CD4-positive, alpha-beta T cell treated with Interleukin-12 subunit alpha and Interleukin-12 subunit beta, for 1 hour (primary cell): Measurements from ENCODE around the gene JPH4.
"Not testable (repeated sequence)": the region's sequence is repeated elsewhere in the genome, so short reads cannot be mapped to it uniquely, and the experiment has no call there.

Experiments used
- DNase-seq: peaks from one replicate; pipeline ENCODE4 v3.0.0-alpha.2; 2020

JPH4 gene

GRCh38 chr14:23608454-23608853 lies 29.9 kb upstream of the JPH4 start:
- no peak for DNase-seq

DNA sequence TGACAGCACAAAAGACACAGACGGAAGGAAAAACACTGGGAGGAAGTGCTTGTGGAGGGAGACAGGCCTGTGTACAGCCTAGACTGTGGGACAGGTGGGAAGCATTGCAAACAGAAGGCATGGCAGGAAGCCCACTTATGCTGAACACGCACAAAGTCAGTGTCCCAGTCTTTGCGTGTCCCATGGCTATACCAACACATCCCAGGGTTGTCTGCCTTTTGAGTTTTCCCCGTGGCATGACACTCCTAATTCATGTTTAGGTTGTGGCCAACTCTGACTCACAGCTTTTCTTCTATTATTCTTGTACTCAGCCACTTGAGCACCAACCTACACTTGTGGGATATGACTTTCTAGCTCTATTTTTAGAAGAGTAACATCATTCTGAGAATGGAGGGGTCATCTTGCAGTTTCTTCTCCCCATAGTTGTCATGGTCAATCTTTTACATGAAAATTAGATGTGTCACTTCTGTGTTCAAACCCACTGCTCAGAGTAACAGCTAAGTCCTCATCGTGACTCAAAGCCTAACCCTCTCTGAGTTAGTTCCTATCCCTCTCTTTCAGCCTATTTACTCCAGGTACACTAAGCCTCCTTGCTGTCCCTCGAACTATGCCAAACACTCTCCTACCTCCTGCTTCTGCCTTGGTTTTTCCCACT lies 27.5 kb upstream of the JPH4 start:
- DNase-seq = no peak

DNA sequence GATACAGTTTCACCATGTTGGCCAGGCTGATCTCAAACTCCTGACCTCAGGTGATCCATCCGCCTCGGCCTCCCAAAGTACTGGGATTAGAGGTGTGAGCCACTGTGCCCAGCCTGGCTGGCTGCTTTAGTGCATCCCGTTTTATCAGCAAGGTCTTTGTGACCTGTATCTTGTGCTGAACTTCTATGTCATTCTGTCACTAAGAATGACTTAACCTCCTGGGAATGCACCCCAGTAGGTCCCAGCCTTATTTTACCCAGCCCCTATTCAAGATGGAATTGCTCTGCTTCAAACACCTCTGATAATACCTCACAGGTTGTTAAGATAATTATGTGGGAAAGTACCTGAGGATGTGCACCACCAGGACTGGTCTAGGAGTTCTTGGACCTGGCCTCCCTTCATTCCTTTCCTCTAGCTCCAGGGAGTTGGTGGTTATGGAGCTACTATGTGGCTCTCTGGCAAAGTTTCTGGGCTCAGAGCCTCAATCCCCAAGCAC lies 26.1 kb upstream of the JPH4 start:
- no peak for DNase-seq

DNA sequence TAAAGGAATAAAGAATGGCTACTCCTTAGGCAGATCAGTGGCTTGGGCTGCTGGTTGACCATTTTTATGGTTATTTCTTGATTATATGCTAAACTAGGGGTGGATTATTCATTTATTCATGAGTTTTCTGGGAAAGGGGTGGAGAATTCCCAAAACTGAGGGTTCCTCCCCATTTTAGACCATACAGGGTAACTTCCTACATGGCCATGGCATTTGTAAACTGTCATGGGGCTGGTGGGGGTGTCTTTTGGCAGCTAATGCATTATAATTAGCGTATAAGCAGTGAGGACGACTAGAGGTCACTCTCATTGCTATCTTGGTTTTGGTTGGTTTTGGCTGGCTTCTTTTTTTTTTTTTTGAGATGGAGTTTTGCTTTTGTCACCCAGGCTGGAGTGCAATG lies 25.6 kb upstream of the JPH4 start:
- DNase-seq = no peak

GRCh38 chr14:23603103-23603502 lies 24.5 kb upstream of the JPH4 start:
- DNase-seq = no peak

GRCh38 chr14:23602181-23603095 lies 23.8 kb upstream of the JPH4 start:
- DNase-seq = no peak

GRCh38 chr14:23601845-23602180 lies 23.2 kb upstream of the JPH4 start:
- no peak for DNase-seq

DNA sequence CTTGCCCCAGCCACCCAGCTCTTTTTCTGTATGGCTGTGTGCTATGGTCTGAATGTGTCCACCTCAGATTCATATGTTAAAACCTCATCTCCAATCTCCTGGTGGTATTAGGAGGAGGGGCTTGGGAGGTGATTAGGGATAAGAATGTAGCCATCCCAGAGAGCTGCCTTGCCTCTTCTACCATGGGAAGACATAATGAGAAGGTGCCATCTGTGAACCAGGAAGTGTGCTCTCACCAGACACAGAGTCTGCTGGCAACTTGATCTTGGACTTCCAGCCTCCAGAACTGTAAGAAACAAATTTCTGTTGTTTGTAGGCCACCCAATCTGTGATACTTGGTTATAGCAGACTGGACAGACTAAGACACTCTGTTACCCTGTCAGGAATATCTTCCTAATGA lies 22.8 kb upstream of the JPH4 start:
- DNase-seq = no peak

DNA sequence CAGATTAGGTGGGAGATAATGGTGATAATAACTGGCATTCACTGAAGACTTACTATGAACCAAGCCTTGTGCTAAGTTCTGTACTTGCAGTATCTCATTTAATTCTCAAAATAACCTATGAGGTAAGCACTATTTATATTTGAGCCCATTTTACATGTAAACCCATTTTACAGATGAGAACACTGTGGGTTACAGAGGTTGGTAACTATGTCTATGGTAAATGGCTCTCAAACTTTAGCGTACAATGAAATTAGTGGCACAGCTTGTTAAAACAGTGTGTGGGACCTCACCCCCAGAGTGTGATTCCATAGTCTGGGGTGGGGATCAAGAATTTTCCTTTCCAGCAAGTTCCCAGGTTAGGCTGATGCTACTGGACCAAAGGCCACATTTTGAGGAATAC lies 22.2 kb upstream of the JPH4 start:
- no peak for DNase-seq

- no peak for DNase-seq
Measured at GRCh38 chr14:23600322-23600707, 21.7 kb upstream of the JPH4 start.

DNA sequence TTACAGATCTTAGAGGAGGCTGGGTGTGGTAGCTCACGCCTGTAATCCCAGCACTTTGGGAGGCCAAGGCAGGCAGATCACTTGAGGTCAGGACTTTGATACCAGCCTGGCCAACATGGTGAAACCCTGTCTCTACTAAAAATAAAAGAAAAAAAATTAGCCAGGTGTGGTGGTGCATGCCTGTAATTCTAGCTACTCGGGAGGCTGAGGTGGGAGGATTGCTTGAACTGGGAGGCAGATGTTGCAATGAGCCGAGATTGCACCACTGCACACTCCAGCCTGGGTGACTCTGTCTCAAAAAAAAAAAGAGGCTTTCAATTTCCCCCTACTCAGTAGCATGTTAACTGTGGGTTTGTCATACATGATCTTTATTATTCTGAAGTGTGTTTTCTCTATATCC lies 15.6 kb upstream of the JPH4 start:
- DNase-seq = not testable (repeated sequence)

DNA sequence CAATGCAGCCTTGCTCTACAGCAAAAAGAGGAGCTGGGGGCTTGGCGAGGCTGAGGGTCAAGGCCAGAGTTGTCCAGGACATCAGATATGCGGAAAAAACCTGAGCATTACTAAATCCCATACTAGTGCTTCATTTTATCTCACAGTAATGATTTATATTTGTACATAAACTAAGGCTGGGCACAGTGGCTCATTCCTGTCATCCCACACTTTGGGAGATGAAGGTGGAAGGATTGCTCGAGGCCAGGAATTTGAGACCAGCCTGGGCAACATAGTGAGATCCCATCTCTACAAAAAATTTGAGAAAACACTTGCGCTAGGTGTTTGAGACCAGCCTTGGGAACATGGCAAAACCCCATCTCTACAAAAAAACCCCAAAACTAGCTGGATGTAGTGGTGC lies 11.6 kb upstream of the JPH4 start:
- DNase-seq = no peak

GRCh38 chr14:23589606-23590005 lies 11.0 kb upstream of the JPH4 start:
- DNase-seq = no peak

DNA sequence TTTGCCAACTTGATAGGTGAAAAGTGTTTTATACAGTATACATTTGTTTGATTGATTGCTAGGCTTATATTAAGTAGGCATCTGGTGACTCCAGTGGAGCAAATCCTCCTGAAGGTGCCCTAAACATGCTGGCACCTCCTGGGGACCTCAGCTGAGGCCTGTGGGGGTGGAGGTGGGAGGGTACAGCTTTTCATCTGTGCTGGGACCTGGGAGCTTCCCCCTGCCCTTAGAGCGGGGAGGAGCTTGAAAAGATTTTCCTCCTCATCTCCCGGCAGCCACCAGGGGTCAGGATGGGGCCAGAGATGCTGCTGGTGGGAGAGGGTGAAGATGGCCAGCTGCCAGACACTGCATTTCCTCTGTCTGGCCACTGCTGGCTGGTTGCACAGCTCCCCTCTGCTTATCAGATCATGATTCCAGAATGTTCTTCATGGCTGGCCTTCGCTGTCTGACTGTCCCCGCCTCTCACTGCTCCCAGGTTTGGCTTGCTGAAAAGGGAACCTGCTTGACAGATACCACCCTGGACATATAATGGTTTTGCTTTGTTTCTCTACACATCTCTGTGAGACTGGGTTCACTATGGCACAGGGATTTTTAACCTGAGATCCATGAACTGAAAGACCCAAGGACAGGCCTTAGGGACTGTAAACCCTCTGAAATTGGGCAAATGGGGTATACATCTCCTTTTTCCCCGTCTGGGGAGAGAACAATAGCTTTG lies 10.5 kb upstream of the JPH4 start:
- peak; percentile 84 for DNase-seq

- not testable (repeated sequence) for DNase-seq
Measured at GRCh38 chr14:23584527-23585203, 6.1 kb upstream of the JPH4 start.

- not testable (repeated sequence) for DNase-seq
Measured at GRCh38 chr14:23583761-23584526, 5.4 kb upstream of the JPH4 start.

DNA sequence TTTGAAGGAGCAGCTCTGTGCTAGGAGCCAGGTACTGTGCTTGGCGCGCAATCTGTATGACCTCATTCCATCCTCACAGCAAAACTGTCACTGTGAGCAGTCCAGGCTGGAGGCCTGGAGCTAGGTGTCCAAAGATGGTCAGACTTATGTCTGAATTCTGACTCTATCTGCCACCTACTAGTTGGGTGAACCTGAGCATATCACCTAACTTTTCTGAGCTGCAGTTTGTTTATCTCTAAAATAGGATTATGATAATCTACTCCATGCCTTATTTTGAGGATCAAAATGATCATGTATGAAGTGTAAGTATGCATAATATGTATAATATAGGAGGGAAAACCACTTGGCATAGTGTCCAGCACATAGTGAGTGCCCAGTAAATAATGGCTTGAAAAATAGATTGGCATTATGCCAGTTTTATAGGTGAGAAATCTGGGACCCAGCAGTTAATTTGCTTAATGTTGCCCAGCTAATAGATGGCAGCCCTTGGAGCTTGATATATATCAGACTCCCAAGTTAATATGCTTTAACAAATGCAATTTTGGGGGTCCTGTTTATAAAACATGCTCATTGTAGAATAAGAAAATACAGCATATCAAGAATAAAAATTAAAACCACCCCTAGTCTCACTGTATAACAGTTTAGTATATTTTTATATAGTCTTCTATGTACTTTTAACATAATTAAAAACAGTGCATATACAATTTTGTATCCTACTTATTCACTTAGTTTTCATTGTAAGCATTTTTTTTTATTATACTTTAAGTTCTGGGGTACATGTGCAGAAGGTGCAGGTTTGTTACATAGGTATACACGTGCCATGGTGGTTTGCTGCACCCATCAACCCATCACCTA lies 4.5 kb upstream of the JPH4 start:
- no peak for DNase-seq

DNA sequence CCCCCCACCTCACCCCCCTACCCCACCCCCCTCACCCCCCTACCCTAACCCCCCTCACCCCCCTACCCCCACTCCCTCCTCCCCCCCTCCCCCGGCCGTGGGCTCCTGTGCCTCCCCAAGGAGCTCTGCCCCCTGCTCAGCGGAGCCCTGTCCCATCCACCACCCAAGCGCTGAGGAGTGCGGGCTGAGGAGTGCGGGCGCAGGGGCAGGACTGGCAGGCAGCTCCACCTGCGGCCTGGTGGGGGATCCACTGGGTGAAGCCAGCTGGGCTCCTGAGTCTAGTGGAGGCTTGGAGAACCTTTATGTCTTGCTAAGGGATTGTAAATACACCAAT lies 2.3 kb upstream of the JPH4 start:
- no peak for DNase-seq

- no peak for DNase-seq
Measured at GRCh38 chr14:23580152-23580926, 1.7 kb upstream of the JPH4 start.

- DNase-seq = no peak
Measured at GRCh38 chr14:23579739-23580138, 1.1 kb upstream of the JPH4 start.

GRCh38 chr14:23579311-23579630 lies 681 bp upstream of the JPH4 start:
- DNase-seq = no peak
